ENCODE results near the gene SH2D4B.
"Not testable (repeated sequence)": the region's sequence is repeated elsewhere in the genome, so short reads cannot be mapped to it uniquely, and the experiment has no call there.

SH2D4B gene

DNA sequence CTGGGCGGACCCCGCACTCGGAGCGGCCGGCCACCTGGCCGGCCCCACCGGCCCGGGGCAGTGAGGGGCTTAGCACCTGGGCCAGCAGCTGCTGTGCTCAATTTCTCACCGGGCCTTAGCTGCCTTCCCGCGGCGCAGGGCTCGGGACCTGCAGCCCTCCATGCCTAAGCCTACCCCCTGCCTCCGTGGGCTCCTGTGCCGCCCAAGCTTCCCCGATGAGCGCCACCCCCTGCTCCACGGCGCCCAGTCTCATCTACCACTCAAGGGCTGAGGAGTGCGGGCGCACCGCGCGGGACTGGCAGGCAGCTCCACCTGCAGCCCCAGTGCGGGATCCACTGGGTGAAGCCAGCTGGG is 5.6 kb downstream of the SH2D4B start:
- DNase-seq (ENCODE audit: low read depth in 2 of 2): not testable (repeated sequence)

- DNase-seq (ENCODE audit: low read depth in 2 of 2): no peak
These were observed 6.7 kb downstream of the SH2D4B start for GRCh38 chr10:80544316-80544953.

GRCh38 chr10:80545258-80545881 is 7.7 kb downstream of the SH2D4B start:
- no peak for DNase-seq (ENCODE audit: low read depth in 2 of 2)

DNA sequence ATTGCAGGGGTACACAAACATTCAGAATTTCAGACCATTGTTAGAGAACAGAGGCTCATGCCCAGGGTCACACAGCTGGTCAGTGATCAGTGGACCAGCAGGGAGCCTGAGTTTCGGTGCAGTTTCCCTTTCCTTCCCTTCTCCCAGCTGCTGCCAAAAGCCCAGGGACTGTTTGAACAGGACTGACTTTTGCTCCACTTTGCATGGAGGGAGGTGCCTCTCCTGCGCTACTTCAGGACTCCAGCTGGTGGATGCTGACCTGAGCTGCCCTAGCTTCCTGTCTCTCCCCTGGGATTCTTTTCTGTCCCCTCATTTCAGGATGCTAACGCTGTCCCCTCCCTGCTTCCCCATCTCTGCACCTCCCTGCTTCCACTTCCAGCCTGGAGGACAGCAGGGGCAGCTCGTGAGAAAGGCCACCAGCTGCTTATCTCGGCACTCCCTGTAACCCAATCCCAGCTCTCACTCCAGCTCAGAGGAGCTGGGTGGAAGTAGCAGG is 14.5 kb downstream of the SH2D4B start:
- DNase-seq (ENCODE audit: low read depth in 2 of 2): no peak

- DNase-seq (ENCODE audit: low read depth in 2 of 2): no peak
These were observed 15.7 kb downstream of the SH2D4B start for GRCh38 chr10:80553436-80553835.

GRCh38 chr10:80554050-80554449 is 16.3 kb downstream of the SH2D4B start:
- no peak for DNase-seq (ENCODE audit: low read depth in 2 of 2)

- no peak for DNase-seq (ENCODE audit: low read depth in 2 of 2)
These were observed 17.7 kb downstream of the SH2D4B start for GRCh38 chr10:80555415-80555814.

DNA sequence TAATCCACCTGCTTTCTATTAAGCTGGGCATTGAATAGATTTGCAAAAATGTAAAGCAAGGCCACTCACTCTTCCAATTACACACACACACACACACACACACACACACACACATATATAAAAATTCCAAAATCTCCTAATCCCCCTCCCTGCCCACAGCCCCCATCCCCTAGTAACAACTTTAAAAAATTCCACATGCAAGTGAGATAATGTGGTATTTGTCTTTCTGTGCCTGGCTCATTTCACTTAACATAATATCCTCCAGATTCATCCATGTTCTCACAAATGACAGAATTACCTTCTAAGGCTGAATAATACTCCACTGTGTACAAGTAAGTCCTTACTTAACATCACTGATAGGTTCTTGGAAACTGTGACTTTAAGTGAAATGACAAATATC is 24.2 kb downstream of the SH2D4B start:
- no peak for DNase-seq (ENCODE audit: low read depth in 2 of 2)

- DNase-seq (ENCODE audit: low read depth in 2 of 2): no peak
These were observed 29.6 kb downstream of the SH2D4B start for GRCh38 chr10:80567292-80567691.

DNA sequence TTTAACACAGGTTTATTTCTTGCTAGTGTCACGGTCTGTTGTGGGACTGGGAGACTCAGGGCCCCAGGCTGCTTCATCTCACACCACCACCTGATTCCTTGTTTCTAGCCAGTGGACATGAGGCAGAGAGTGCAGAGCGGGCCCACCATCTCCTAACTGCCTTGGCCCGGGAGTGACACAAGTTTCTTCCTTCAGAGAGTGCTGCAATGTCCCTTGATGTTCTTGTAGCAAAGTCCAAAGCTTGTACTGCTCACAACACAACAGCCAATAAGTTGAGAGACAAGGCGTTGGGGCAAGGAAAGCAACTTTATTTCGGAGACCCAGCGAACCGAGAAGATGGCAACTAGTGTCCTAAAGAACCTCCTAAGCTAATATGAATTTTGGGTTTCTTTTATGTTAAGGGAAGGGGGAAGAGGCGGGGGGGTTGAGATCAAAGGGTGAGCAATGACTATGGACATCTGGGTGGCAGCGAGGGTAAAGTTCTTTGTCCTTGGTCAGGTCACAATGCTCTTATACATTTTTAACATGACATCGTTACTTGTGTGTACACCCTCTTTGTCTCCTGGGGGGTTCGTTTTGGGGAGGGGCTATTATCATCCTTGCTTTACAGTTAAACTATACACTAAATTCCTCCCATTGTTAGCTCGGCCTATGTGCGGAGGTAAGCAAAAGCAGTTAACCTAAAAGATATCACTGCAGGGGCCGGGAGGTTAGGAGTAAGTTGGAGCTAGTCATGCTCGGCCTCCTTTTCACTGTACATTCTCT is 31.6 kb downstream of the SH2D4B start:
- DNase-seq (ENCODE audit: low read depth in 2 of 2): no peak

GRCh38 chr10:80571352-80571751 is 33.6 kb downstream of the SH2D4B start:
- DNase-seq (ENCODE audit: low read depth in 2 of 2): no peak

DNA sequence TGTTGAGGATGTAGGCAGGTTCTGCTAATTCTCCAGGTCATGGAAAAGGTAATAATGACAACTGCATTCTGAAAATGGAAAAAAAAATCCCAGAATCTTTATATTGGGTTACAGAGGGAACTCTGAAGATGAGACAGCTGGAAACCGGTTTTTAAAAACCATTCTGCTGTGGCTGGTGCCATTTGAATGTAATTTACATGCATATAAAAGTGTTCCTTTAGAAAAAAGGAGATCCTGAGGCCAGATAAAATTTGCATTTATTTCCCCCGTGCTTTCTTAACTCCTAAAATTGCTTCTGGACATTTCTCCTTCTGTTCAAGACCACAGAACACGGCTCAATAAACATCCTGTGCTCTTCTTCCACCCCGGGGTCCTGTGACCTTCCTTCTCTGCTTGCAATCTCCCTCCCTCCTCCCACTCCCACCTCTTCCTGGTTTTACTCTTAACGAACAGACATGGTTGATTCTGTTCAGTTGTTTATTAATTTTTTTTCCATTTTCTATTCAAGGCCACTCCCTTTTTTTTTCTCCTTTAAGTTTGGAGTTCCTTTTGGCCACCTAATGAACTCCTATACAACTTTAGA is 41.6 kb downstream of the SH2D4B start:
- DNase-seq (ENCODE audit: low read depth in 2 of 2): no peak

DNA sequence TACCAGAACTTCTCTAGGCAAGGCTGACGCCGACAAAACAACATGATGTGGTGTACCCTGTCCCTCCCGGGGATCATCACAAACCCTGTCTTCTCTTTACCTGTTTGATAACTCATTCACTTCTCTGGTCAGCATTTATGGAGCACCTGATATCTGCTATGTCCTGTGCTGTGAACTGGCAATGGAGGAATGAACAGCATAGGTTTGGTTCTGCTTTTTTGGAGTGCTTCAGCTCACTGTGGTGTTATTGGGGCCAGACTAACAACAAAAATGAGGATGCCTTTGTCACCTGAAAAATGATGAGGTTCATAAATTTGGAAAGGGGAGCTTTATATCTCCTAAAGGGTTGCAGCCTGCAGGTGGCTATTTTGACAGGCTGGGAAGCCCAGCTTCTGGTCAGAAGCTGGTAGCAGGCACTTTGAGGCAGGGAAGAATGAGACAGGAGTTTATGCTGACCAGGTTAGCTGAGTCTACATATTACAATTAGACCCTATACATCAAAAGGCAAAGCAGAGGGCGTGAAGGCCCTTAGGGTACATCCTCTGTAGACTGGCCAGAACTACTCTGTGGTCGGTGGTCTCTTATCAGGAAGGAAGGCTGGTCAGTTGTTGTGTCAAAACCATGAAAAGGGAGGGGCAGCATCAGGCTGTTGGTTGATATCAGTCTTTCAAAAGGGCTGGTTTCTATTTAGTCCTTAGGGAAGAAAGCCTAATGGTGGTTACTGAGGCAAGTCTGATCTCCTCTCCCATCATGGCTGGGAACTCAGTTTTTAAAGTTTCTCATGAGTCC is 42.3 kb downstream of the SH2D4B start:
- no peak for DNase-seq (ENCODE audit: low read depth in 2 of 2)

DNA sequence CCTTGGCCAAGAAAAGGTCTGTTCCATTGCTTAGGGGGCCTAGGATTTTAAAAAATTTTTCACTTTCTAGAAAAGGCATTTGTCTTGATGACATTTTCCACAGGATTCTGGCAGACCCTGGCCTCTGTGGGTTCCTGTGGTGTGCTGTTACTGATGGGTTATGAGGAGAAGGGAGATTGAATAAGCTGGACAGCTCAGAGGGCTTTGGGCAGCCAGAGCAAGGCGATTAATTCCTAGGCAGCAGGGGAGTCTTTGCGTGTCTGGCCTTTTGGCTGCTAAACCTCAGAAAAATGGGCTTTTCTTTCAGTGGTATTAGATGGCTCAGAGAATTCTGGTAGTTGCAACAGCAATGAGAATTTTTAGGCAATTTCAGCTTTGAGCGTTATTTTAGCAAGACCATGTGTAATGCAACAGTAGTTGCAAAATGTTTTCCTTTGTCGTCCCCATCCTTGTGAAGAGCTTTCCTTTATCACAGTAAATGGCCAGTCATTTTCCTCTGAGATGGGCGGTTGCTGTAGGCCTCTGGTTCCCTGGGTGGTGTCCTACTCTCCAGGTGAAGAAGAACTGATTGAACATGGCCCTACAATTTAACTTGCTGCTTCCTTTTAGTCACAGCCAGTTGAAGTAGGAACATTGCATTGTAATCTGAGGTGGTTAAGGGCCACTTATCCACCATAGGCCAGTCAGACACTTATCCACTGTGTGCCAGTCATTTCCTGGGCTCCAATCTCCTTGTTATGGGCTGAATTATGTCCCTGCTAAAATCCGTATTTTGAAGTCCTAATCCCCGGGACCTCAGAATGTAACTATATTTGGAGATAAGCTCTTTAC is 43.2 kb downstream of the SH2D4B start:
- no peak for DNase-seq (ENCODE audit: low read depth in 2 of 2)

GRCh38 chr10:80581469-80581835 is 43.8 kb downstream of the SH2D4B start:
- DNase-seq (ENCODE audit: low read depth in 2 of 2): no peak

DNA sequence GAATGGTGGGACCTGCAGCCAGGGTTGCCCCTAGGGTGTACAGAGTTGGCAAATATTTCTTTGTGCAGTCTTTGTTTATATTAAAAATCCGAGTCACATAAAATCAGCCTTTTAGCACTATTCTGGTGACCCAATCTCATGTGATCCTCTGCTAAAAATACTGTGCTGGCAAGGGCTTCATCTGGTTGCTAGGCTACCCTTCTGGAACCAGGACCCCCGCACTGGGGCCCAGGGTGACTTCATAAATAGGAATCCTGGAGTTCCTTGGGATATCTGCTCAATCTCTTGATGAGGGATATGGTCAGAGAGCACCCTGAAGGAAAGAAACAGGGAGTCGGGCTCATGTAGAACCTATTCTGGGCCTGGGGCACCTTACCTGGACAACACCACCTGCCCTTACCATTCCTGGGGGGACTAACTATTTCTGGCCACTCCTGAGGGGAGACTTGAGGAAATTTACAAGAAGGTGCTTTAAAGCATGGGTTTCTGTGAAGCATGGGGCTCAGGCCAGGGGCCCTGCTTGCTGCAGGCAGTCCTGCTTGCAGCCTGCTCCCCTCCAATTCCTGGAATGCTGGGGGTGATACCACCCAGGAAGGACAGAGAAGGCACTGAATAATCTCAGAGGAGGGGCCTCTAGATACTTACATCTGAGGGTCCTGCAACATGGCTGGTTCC is 44.7 kb downstream of the SH2D4B start:
- DNase-seq (ENCODE audit: low read depth in 2 of 2): no peak

- DNase-seq (ENCODE audit: low read depth in 2 of 2): no peak
These were observed 46.0 kb downstream of the SH2D4B start for GRCh38 chr10:80583685-80584084.

DNA sequence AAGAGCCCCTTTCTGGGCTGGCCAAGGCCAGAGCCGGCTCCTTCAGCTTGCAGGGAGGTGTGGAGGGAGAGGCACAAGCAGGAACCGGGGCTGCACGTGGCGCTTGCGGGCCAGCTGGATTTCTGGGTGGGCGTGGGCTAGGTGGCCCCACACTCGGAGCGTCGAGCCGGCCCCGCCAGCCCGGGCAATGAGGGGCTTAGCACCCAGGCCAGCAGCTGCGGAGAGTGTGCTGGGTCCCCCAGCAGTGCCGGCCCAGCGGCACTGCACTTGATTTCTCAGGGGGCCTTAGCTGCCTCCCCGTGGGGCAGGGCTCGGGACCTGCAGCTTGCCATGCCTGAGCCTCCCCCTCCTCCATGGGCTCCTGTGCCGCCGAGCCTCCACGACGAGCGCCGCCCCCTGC is 48.1 kb downstream of the SH2D4B start:
- DNase-seq (ENCODE audit: low read depth in 2 of 2): no peak

GRCh38 chr10:80588546-80588945 is 50.8 kb downstream of the SH2D4B start:
- DNase-seq (ENCODE audit: low read depth in 2 of 2): no peak

DNA sequence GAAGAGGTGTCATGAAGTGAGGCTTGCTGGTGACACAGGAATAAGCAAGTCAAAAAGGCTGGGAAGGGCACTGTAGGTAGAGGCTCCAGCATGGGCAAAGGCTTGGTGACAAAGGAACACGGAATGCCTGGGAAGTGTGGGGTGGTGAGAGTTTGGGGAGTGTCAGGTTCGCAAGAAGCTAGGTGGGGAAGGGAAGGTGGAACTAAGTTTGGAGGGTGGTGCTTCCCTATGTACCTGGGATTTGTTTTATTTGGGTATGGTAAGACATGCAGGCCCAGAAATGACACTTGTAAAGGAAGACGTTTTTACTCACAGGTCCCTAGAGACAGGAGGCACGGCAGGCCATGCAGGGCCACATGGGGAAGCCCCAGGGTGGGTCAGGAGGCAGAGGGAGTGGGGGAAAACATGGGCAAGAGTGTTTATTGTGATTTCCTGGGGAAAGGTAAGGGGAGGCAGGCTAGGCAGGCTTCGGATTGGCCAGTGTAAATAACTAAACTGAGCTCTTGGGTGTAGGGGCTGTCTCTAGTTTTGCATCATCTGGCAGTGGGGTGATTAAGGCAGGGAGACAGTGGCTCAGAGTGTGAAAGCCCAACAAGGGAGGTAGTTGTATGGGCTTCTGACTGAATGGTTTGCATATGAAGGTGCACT is 52.1 kb downstream of the SH2D4B start:
- DNase-seq (ENCODE audit: low read depth in 2 of 2): no peak

Measured in fibroblast of skin of left quadriceps (primary cell).